Loucy (cell line): ENCODE results near the gene SIL1.

Experiments
- H2AFZ ChIP-seq: fragments of 200-600 bp; sonication (generic); 2 replicates; pipeline ENCODE4 v1.6.0; 2016; ENCODE audit warnings: antibody characterized with exemption, mild to moderate bottlenecking, low read length, moderate library complexity
- H3F3A ChIP-seq: fragments of 200-600 bp; 2 replicates; pipeline ENCODE4 v1.6.0; 2016; ENCODE audit warnings: antibody characterized with exemption, low read depth, mild to moderate bottlenecking
- H3K27me3 ChIP-seq: fragments of 200-600 bp; sonication (generic); 2 replicates; pipeline ENCODE4 v1.6.1; 2014; ENCODE audit warnings: low read length, mild to moderate bottlenecking; ENCODE audit not compliant: insufficient read depth, poor library complexity, severe bottlenecking
- H3K36me3 ChIP-seq: fragments of 200-600 bp; sonication (generic); 2 replicates; pipeline ENCODE4 v1.6.1; 2016; ENCODE audit warnings: low read length; ENCODE audit not compliant: insufficient read depth
- H3K4me1 ChIP-seq: fragments of 200-600 bp; sonication (generic); 2 replicates; pipeline ENCODE4 v1.5.1; 2014; ENCODE audit warnings: low read length, mild to moderate bottlenecking; ENCODE audit not compliant: insufficient read depth, poor library complexity, severe bottlenecking
- H3K4me2 ChIP-seq: fragments of 200-600 bp; sonication (generic); 2 replicates; pipeline ENCODE4 v1.6.0; 2014; ENCODE audit warnings: antibody characterized with exemption, low read length, low read depth, mild to moderate bottlenecking; ENCODE audit not compliant: poor library complexity, severe bottlenecking
- H3K4me3 ChIP-seq: fragments of 200-600 bp; sonication (generic); 2 replicates; pipeline ENCODE4 v1.5.1; 2014; ENCODE audit warnings: low read length, mild to moderate bottlenecking, mixed read lengths; ENCODE audit not compliant: poor library complexity, severe bottlenecking
- H3K79me2 ChIP-seq: fragments of 200-600 bp; sonication (generic); 2 replicates; pipeline ENCODE4 v1.6.1; 2014; ENCODE audit warnings: low read length; ENCODE audit not compliant: insufficient read depth
- H3K9ac ChIP-seq: fragments of 200-600 bp; sonication (generic); 2 replicates; pipeline ENCODE4 v1.6.0; 2014; ENCODE audit warnings: mild to moderate bottlenecking, low read depth, low read length, moderate library complexity; ENCODE audit not compliant: poor library complexity, severe bottlenecking
- H3K9me2 ChIP-seq: fragments of 200-600 bp; sonication (generic); replicated peaks from 2 replicates; pipeline ENCODE4 v1.6.1; 2016; ENCODE audit warnings: low read depth, low read length, mixed read lengths
- H3K9me3 ChIP-seq: fragments of 200-600 bp; sonication (generic); 2 replicates; pipeline ENCODE4 v1.6.1; 2014; ENCODE audit warnings: mild to moderate bottlenecking, antibody characterized with exemption, low read length, low read depth; ENCODE audit not compliant: insufficient read depth
- H4K20me1 ChIP-seq: fragments of 200-600 bp; sonication (generic); 2 replicates; pipeline ENCODE4 v1.6.0; 2014; ENCODE audit warnings: antibody characterized with exemption, low read length, mild to moderate bottlenecking; ENCODE audit not compliant: insufficient read depth, poor library complexity, severe bottlenecking
- CTCF ChIP-seq: fragments of 200-600 bp; sonication (generic); conservative IDR thresholded peaks from 2 replicates; pipeline ENCODE4 v1.5.1; 2014; ENCODE audit warnings: mild to moderate bottlenecking, antibody characterized with exemption, low read length
- EZH2phosphoT487 ChIP-seq: fragments of 200-600 bp; IDR thresholded peaks from 2 replicates; pipeline ENCODE4 v1.6.1; 2018; ENCODE audit warnings: antibody characterized with exemption, mild to moderate bottlenecking, moderate library complexity, borderline replicate concordance

SIL1 gene

GRCh38 chr5:139022528-139022927 lies 175.6 kb downstream of the SIL1 start:
- no peak overlapping the region for H2AFZ ChIP-seq
- H3K9ac ChIP-seq = no peak overlapping the region
- no peaks in the 10 kb centered on the region for H3K79me2 ChIP-seq
- H4K20me1 ChIP-seq = no peaks in the 10 kb centered on the region
- H3K9me3 ChIP-seq = no peaks in the 10 kb centered on the region
- no peak overlapping the region for H3K4me3 ChIP-seq
- H3K36me3 ChIP-seq = peaks cover 3% of the 10 kb centered on the region; the same call in 1 of the 2 replicates
- no peaks in the 10 kb centered on the region for H3F3A ChIP-seq
- H3K4me2 ChIP-seq = no peak overlapping the region
- H3K27me3 ChIP-seq = no peaks in the 10 kb centered on the region
- TF ChIP-seq EZH2phosphoT487 = no peak
- TF ChIP-seq CTCF = no peak
- H3K9me2 ChIP-seq = no peaks in the 10 kb centered on the region
- H3K4me1 ChIP-seq = no peaks in the 10 kb centered on the region

- H3K36me3 ChIP-seq = peaks cover 3% of the 10 kb centered on the region; the same call in 1 of the 2 replicates
Observed at GRCh38 chr5:139021346-139021745, 176.8 kb downstream of the SIL1 start.

GRCh38 chr5:139019880-139020279 lies 178.3 kb downstream of the SIL1 start:
- Histone ChIP-seq H3K27me3 (no peaks in the 10 kb centered on the region), H4K20me1 (no peaks in the 10 kb centered on the region), H3K4me3 (no peak overlapping the region), H3K9ac (no peak overlapping the region), H3K4me1 (no peaks in the 10 kb centered on the region), H3K9me2 (no peaks in the 10 kb centered on the region), H3K36me3 (peaks cover 3% of the 10 kb centered on the region; the same call in 1 of the 2 replicates), H3K79me2 (no peaks in the 10 kb centered on the region), H2AFZ (no peak overlapping the region), H3K9me3 (no peaks in the 10 kb centered on the region), H3F3A (no peaks in the 10 kb centered on the region), H3K4me2 (no peak overlapping the region)
- TF ChIP-seq EZH2phosphoT487 = no peak
- no peak for TF ChIP-seq CTCF

More at GRCh38 chr5:139021346-139021745, 176.8 kb downstream of the SIL1 start:
- Histone ChIP-seq H3K9ac (no peak overlapping the region), H3K4me1 (no peaks in the 10 kb centered on the region), H4K20me1 (no peaks in the 10 kb centered on the region), H3K9me2 (no peaks in the 10 kb centered on the region), H3K79me2 (no peaks in the 10 kb centered on the region), H3F3A (no peaks in the 10 kb centered on the region), H3K4me3 (no peak overlapping the region), H3K27me3 (no peaks in the 10 kb centered on the region), H2AFZ (no peak overlapping the region), H3K9me3 (no peaks in the 10 kb centered on the region), H3K4me2 (no peak overlapping the region)
- TF ChIP-seq EZH2phosphoT487 (no peak), CTCF (no peak)
